ENCODE data around the gene CUL2. TPM values are rescaled to one million over a fixed set of nuclear protein-coding genes. Genes with fewer than 3 reads are reported as not detected.

Gene CUL2
- total and polyA plus RNA-seq, 2 of the 4 experiments (the other 2 are of a cell fraction): 18.9 to 36.6 TPM

DNA sequence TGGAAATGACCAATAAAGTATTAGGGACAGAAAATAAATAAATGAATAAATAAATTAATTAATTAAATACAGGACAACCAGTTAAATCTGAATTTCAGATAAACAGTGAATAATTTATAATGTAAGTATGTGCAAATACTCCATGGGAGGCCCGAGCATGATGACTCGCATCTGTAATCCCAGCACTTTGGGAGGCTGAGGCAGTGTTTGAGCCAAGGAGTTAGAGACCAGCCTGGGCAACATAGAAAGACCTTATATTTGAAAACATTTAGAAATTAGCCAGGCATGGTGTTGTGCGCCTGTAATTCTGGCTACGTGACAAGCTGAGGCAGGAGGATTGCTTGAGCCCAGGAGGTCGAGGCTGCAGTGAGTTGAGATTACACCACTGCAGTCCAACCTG, 123.7 kb downstream of the CUL2 start:
- Histone ChIP-seq H3K9me3 (ENCODE audit: control insufficient read depth, insufficient read depth, low read length) (no peaks in the 10 kb centered on the region), H3K27ac (ENCODE audit: insufficient read depth, low read length) (no peak overlapping the region), H3K18ac (ENCODE audit: low read depth, low read length) (no peak overlapping the region), H3K79me1 (ENCODE audit: low read depth in 1 of 2, low read length in 2 of 2) (no peaks in the 10 kb centered on the region), H3K23ac (ENCODE audit: low read depth, low read length) (no peak overlapping the region), H2AK5ac (ENCODE audit: low read depth, low read length) (no peak overlapping the region), H3K36me3 (ENCODE audit: control insufficient read depth, insufficient read depth, low read length) (no peaks in the 10 kb centered on the region), H2BK120ac (ENCODE audit: low read depth, low read length) (no peak overlapping the region; the same call in 1 of the 2 replicates), H4K91ac (ENCODE audit: insufficient read depth, low read depth, low read length) (no peak overlapping the region), H3K4me3 (ENCODE audit: insufficient read depth, low read depth, low read length) (no peak overlapping the region), H2AFZ (replicated peaks; ENCODE audit: low read length, poor library complexity) (no peak overlapping the region), H3K4me2 (ENCODE audit: low read depth, low read length) (no peak overlapping the region), H4K8ac (ENCODE audit: low read depth in 2 of 2, low read length in 2 of 2) (no peak overlapping the region), H3K56ac (ENCODE audit: extremely low read depth, insufficient read depth, low read length) (no peak overlapping the region), H2BK15ac (ENCODE audit: low read depth, low read length) (no peak overlapping the region), H4K5ac (ENCODE audit: low read depth, low read length) (no peak overlapping the region), H3K14ac (replicated peaks; ENCODE audit: low read depth, low read length) (no peak overlapping the region), H2AK9ac (replicated peaks; ENCODE audit: low read depth, low read length, poor library complexity) (no peak overlapping the region), H2BK20ac (ENCODE audit: low read depth, low read length) (no peak overlapping the region), H2BK5ac (ENCODE audit: low read depth, low read length, poor library complexity, severe bottlenecking) (no peak overlapping the region), H3K27me3 (ENCODE audit: control insufficient read depth, insufficient read depth, low read length) (no peaks in the 10 kb centered on the region), H3K4me1 (ENCODE audit: control insufficient read depth, insufficient read depth, low read length) (peaks cover 5% of the 10 kb centered on the region), H3K9me1 (ENCODE audit: insufficient read depth, low read length) (0 out of 2 replicates have a peak, but pooled peaks cover 5% of the 10 kb centered on the region), H3K9ac (ENCODE audit: low read depth, low read length) (no peak overlapping the region), H4K20me1 (ENCODE audit: insufficient read depth, low read length) (no peaks in the 10 kb centered on the region), H3K4ac (ENCODE audit: low read depth, low read length) (no peak overlapping the region)
- no CpG with 5 or more reads among the region's 5 CpGs for WGBS, 2 experiments (ENCODE audit: extremely low coverage in 2 of 2, insufficient read length in 1 of 2)
- intact Hi-C loops (cut with micrococcal nuclease) (no loop called here), in situ Hi-C loops (cut with MboI; ENCODE audit: low sequenced_read_pairs) (no loop called here), dilution Hi-C loops (cut with HindIII; ENCODE audit: low sequenced_read_pairs, unreplicated experiment) (no loop called here)
- peak; percentile 62 for DNase-seq
- ChIA-PET POLR2A (ENCODE audit: unreplicated experiment) (no interaction called here), CTCF (no interaction called here)
- no TSS peak for BruUV-seq (replicated peaks)
- no peak for TF ChIP-seq MXI1 (IDR thresholded peaks at IDR 0.05; ENCODE audit: borderline replicate concordance, low read depth, low read length)
- TF ChIP-seq CTCF (conservative IDR thresholded peaks at IDR 0.05; ENCODE audit: low read depth, low read length): no peak
- TF ChIP-seq FOS (IDR thresholded peaks at IDR 0.05; ENCODE audit: low read depth, low read length): no peak
- no peak for TF ChIP-seq SMC3 (IDR thresholded peaks at IDR 0.05; ENCODE audit: low read depth, low read length)
- TF ChIP-seq POLR2A (IDR thresholded peaks at IDR 0.05; ENCODE audit: low read depth, low read length): no peak
- TF ChIP-seq CHD1 (IDR thresholded peaks at IDR 0.05; ENCODE audit: low read depth, low read length): no peak
- TF ChIP-seq, protein P1, sequence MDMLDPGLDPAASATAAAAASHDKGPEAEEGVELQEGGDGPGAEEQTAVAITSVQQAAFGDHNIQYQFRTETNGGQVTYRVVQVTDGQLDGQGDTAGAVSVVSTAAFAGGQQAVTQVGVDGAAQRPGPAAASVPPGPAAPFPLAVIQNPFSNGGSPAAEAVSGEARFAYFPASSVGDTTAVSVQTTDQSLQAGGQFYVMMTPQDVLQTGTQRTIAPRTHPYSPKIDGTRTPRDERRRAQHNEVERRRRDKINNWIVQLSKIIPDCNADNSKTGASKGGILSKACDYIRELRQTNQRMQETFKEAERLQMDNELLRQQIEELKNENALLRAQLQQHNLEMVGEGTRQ (IDR thresholded peaks at IDR 0.05; ENCODE audit: low read depth, low read length): no peak
- TF ChIP-seq ELK1 (IDR thresholded peaks at IDR 0.05; ENCODE audit: borderline replicate concordance, low read depth, low read length): no peak
- no peak for TF ChIP-seq RAD21 (IDR thresholded peaks at IDR 0.05; ENCODE audit: low read length)
- TF ChIP-seq RFX5 (IDR thresholded peaks at IDR 0.05; ENCODE audit: low read depth, low read length): no peak
- no peak for TF ChIP-seq BHLHE40 (IDR thresholded peaks at IDR 0.05; ENCODE audit: low read depth, low read length)
- TF ChIP-seq MAZ (IDR thresholded peaks at IDR 0.05; ENCODE audit: borderline replicate concordance, low read depth, low read length): no peak
- no peak for TF ChIP-seq MAFK (IDR thresholded peaks at IDR 0.05; ENCODE audit: low read depth, low read length)
- TF ChIP-seq CEBPB (IDR thresholded peaks at IDR 0.05; ENCODE audit: low read depth, low read length): no peak
- TF ChIP-seq RCOR1 (IDR thresholded peaks at IDR 0.05; ENCODE audit: insufficient replicate concordance, low read length): no peak
- TF ChIP-seq NFE2L2 (IDR thresholded peaks at IDR 0.05; ENCODE audit: low read depth, low read length): no peak
- peak; percentile 87 for ATAC-seq (ENCODE audit: low read depth)

Measured in IMR-90 (cell line).